GM19023 (cell line): ENCODE data around the gene CIAPIN1.
"Not testable (repeated sequence)": the region's sequence is repeated elsewhere in the genome, so short reads cannot be mapped to it uniquely, and the experiment has no call there.

Source experiments
- ATAC-seq: cut with Tn5 transposase; IDR thresholded peaks from one replicate; pipeline ENCODE4 v1.9.1; 2021; ENCODE audit warnings: mild to moderate bottlenecking, moderate library complexity; ENCODE audit not compliant: unreplicated experiment

The CIAPIN1 gene

GRCh38 chr16:57444711-57445110, 2.5 kb downstream of the CIAPIN1 start:
- ATAC-seq, result no peak

GRCh38 chr16:57440551-57440950, 6.6 kb downstream of the CIAPIN1 start:
- ATAC-seq, result not testable (repeated sequence)

GRCh38 chr16:57439947-57440346, 7.2 kb downstream of the CIAPIN1 start:
- not testable (repeated sequence) for ATAC-seq

- ATAC-seq, result no peak
These were observed 11.3 kb downstream of the CIAPIN1 start for GRCh38 chr16:57435838-57436237.

- no peak for ATAC-seq
These were observed 13.2 kb downstream of the CIAPIN1 start for GRCh38 chr16:57434003-57434402.

- ATAC-seq, result no peak
These were observed 14.2 kb downstream of the CIAPIN1 start for GRCh38 chr16:57432989-57433388.

GRCh38 chr16:57432505-57432904, 14.7 kb downstream of the CIAPIN1 start:
- no peak for ATAC-seq

GRCh38 chr16:57430955-57431354, 16.2 kb downstream of the CIAPIN1 start:
- ATAC-seq, result no peak

- no peak for ATAC-seq
These were observed 19.4 kb downstream of the CIAPIN1 start for GRCh38 chr16:57427824-57428223.

- ATAC-seq, result no peak
These were observed 19.9 kb downstream of the CIAPIN1 start for GRCh38 chr16:57427307-57427706.

GRCh38 chr16:57426356-57426755, 20.8 kb downstream of the CIAPIN1 start:
- ATAC-seq, result no peak

GRCh38 chr16:57424583-57424982, 22.6 kb downstream of the CIAPIN1 start:
- no peak for ATAC-seq

GRCh38 chr16:57423152-57423551, 24.0 kb downstream of the CIAPIN1 start:
- no peak for ATAC-seq

GRCh38 chr16:57422026-57422944, 24.9 kb downstream of the CIAPIN1 start:
- ATAC-seq, result no peak

- no peak for ATAC-seq
These were observed 27.7 kb downstream of the CIAPIN1 start for GRCh38 chr16:57419506-57419905.

GRCh38 chr16:57416084-57416483, 31.1 kb downstream of the CIAPIN1 start:
- ATAC-seq, result no peak

GRCh38 chr16:57413733-57414132, 33.5 kb downstream of the CIAPIN1 start:
- ATAC-seq, result no peak

GRCh38 chr16:57413301-57413730, 33.9 kb downstream of the CIAPIN1 start:
- peak; percentile 55 for ATAC-seq

- ATAC-seq, result no peak
These were observed 34.6 kb downstream of the CIAPIN1 start for GRCh38 chr16:57412584-57412983.

GRCh38 chr16:57411362-57411976, 35.7 kb downstream of the CIAPIN1 start:
- ATAC-seq, result no peak

GRCh38 chr16:57409870-57410587, 37.2 kb downstream of the CIAPIN1 start:
- no peak for ATAC-seq
